Activated CD8-positive, alpha-beta memory T cell treated with anti-CD3 and anti-CD28 coated beads for 36 hours (primary cell): Measurements from ENCODE around the gene HBZ. TPM values are rescaled to one million over a fixed set of nuclear protein-coding genes. Genes with fewer than 3 reads are reported as not detected.
"Not testable (repeated sequence)": the region's sequence is repeated elsewhere in the genome, so short reads cannot be mapped to it uniquely, and the experiment has no call there.

Source experiments
- CTCF ChIA-PET: fragments of 350-600 bp; sonication (Branson Sonifier 250); formaldehyde crosslinking; loops from one replicate; lab custom pipeline; 2021; ENCODE audit warnings: antibody characterized with exemption; lab: Charles Lee
- POLR2A ChIA-PET: fragments of 350-600 bp; sonication (Branson Sonifier 250); formaldehyde crosslinking; loops from one replicate; lab custom pipeline; 2021; ENCODE audit warnings: antibody characterized with exemption; lab: Charles Lee
- total RNA-seq, 2 experiments: library from RNA; stranded (reverse); gene quantifications; one replicate each; pipeline ENCODE4 v1.2.3, GENCODE V29; 2021

Gene HBZ
- total RNA-seq, 2 experiments from 2014 or later = not detected

DNA sequence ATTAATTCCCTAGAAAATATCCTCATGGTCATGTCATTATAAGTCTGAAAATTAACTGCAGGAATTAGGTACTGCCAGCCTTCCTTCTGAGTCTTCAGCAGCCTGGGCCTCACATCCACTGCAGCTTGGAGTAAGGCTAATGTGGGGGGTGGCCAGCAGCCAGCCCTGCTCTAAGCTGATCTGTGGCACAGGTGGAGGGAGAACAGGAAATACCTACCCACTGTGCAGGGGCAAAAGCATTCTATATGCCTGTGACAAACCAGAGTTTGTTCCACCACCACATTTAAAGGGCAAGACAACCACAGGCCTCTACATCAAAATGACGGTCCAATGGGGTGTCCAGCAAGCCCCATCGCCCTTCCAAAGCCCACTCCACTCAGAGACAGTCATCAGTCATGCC, 23.4 kb upstream of the HBZ start:
- POLR2A ChIA-PET = no interaction called here
- CTCF ChIA-PET = interaction anchor here (1.0 to 1.1 kb wide), 2 partner anchors 11 to 33 kb away, joined by 3 read pairs; no protein-coding TSS in a partner anchor

- POLR2A ChIA-PET = no interaction called here
- CTCF ChIA-PET = interaction anchor here (1.2 kb wide), 1 partner anchor 51 kb away, joined by 3 read pairs; no protein-coding TSS in a partner anchor
Measured at GRCh38 chr16:130533-131173, 21.8 kb upstream of the HBZ start.

DNA sequence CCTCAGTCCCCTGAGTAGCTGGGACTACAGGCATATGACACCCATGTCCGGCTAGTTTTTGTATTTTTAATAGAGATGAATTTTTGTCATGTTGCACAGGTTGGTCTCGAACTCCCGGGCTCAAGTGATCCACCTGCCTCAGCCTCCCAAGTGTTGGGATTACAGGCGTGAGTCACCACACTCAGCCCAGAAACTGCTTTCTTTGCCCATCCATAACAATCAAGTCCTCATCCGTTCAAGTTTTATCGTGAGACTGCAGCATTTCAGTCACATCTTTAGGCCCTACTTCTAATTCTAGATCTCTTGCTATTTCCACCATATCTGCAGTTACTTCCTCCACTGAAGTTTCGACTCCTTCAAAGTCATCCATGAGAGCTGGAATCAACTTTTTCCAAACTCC, 20.3 kb upstream of the HBZ start:
- CTCF ChIA-PET = interaction anchor here (1.0 kb wide), 1 partner anchor 25 kb away, joined by 3 read pairs; no protein-coding TSS in a partner anchor
- POLR2A ChIA-PET = no interaction called here

- ChIA-PET POLR2A (interaction anchor here (0.5 kb wide), 1 partner anchor 82 kb away, joined by 10 read pairs; no protein-coding TSS in a partner anchor), CTCF (interaction anchor here (1.3 to 2.0 kb wide), 3 partner anchors 16 to 228 kb away, joined by 3 to 10 read pairs (median 6); no protein-coding TSS in a partner anchor)
Measured at GRCh38 chr16:133716-134115, 18.7 kb upstream of the HBZ start.

DNA sequence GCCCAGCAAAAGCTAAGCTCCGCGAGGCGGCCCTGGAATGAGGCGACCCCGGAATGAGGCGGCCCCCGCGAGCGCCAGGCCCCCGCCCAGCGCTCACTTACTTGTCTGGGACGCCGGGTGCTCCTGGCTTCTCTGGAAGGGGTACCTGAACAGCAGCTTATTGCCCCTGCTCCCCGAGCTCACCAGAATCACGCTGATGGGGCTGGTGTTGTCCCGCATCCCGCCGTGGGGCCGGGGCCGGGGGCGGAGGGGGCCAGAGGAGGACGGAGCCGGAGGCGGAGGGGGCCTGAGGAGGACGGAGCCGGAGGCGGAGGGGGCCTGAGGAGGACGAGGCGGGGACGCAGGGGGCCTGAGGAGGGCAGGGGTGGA, 14.4 kb upstream of the HBZ start:
- CTCF ChIA-PET = interaction anchor here (1.5 to 1.6 kb wide), 2 partner anchors 31 to 72 kb away, joined by 4 to 7 read pairs; no protein-coding TSS in a partner anchor
- POLR2A ChIA-PET = no interaction called here

- CTCF ChIA-PET = interaction anchor here (0.5 kb wide), 1 partner anchor 58 kb away, joined by 6 read pairs; no protein-coding TSS in a partner anchor
- POLR2A ChIA-PET = no interaction called here
Measured at GRCh38 chr16:140175-140857, 12.1 kb upstream of the HBZ start.

DNA sequence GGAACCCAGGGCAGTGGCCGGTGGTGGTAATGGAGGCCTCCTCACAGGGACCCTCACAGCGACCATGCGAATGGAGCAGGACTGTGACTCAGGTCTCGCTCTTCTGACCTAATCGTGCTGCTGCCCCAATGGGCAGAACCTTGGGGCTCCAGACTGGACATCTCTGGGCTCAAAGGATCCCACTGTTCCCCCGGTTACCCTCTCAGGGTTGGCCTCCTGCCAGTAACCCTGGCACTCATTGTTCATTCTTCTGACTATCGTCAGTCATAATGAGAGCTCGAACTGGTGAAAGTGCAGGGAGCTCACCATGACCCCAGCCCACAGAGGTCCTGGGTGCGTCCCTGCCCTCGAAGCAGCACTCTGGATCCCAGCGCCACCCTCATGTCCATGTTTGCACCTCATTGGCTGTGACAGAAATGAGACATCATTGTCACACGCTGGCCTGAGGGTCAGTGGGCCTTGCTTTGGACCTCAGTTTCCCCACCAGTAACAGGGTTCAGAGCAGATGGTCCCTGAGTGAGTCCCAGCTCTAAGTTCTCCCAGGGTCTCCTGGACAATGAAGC, 10.0 kb upstream of the HBZ start:
- ChIA-PET POLR2A (no interaction called here), CTCF (interaction anchor here (1.1 to 1.3 kb wide), 3 partner anchors 35 to 219 kb away, joined by 3 to 5 read pairs (median 4); no protein-coding TSS in a partner anchor)

DNA sequence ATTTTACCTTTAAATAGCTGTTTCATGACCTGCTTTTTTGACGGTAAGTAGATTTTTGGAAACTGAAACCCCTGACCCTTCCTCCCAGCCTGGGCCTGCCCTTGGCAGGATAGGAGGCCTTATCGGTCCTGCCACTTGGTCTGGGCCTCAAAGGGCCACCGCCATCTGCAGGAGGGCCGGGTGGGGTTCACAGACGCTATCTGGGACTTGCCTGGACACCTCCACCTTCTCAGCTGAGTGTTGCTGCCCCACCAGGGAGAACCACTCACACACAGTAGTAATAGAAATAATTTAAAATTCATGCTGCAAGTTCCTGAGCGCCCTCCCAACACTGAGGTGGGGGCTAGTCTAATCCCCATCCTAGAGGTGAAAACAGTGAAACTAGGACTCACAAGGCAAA, 9.4 kb upstream of the HBZ start:
- POLR2A ChIA-PET = no interaction called here
- CTCF ChIA-PET = interaction anchor here (0.5 to 1.3 kb wide), 3 partner anchors 36 to 1817 kb away, joined by 3 to 5 read pairs (median 3); partner anchors contain the start of gene NDUFB10

GRCh38 chr16:143456-143855, 9.0 kb upstream of the HBZ start:
- POLR2A ChIA-PET = no interaction called here
- CTCF ChIA-PET = interaction anchor here (0.5 to 1.3 kb wide), 3 partner anchors 36 to 1816 kb away, joined by 3 to 5 read pairs (median 3); partner anchors contain the start of gene NDUFB10

DNA sequence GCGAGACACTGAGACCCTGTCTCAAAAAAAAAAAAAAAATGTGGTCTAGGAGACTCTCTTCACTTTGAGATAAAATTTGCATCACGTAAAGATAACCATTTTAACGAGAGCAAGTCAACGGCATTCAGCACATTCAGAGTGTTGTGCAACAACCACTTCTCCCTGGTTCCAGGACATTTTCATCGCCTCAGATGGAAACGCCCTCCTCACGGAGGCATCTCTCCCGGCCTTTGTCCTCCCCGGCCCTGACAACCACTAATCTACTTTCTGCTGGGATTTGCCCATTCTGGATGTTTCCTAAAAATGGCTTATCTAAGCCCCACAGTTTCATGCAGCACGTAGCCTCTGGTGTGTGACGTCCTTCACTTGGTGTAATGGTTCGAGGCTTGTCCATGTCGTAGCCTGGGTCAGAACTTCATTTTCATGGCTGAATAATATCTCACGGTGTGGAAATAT, 7.6 kb upstream of the HBZ start:
- POLR2A ChIA-PET = no interaction called here
- CTCF ChIA-PET = no interaction called here

DNA sequence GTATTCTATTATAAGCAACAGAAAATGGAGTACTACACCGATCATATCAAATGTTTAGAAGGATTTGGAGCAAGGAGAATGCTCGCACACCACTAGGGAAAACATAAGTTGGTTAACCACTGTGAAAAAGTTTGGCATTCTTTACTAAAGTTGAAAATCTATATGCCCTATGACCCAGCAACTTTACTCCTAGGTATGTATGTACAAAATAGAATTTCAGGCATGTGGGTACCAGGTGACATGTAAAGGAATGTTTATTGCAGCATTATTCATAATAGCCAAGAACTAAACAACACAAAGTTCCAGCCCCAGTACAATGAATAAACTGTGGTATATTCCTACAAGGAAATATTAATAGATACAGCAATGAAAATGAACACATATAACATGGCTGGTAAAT, 5.8 kb upstream of the HBZ start:
- ChIA-PET CTCF (no interaction called here), POLR2A (interaction anchor here (0.6 kb wide), 1 partner anchor 93 kb away, joined by 4 read pairs; the partner anchor contains the start of genes POLR3K and SNRNP25)

DNA sequence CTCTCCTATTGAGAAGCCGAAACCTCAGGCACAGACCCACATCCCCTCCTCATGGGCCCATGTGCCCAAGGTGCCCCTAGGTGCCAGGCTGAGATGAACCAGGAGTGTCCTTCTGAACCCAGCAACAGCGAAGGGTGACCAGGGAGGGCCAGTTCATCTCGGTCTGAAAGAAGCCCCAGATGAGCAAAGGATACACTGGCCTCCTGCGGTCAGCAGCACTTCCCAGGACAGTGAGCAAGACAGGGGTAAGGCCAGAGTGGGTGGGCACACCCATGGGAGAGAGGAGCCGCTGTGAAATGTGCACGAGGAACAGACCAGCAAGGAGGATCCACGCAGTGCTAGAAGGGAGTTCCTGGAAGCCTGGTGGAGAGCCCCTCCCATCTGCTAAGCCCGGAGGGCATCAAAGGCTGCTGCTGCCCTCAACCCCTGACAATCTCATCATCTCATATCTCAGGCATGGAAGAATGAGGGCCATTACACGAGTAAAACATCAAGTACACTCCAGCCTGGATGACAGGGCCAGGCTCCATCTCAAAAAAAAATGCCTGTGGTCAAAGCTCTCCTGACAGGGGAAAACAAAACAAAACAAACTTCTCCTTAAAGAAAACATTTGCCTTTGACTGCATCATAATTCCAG, 3.3 kb upstream of the HBZ start:
- POLR2A ChIA-PET = interaction anchor here (0.7 kb wide), 1 partner anchor 78 kb away, joined by 3 read pairs; no protein-coding TSS in a partner anchor
- CTCF ChIA-PET = no interaction called here

DNA sequence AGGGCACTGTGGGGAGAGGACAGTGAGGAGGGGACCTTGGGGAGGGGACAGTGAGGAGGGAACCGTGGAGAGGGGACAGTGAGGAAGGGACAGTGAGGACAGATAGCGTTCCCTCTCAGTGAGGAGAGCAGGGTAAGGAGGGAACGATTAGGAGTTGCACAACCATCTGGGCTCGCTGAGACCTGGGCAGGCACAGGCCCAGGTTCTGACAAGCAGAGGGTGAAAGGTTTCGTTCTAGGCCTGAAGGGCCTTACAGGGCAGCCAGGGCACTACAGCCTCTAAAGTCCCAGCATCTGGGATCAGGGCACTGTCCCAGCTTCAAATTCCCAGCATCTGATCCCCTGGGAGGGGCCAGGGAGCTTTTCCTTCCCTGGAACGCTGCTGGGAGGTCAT, 681 bp downstream of the HBZ start:
- POLR2A ChIA-PET, CTCF ChIA-PET: not testable (repeated sequence)

DNA sequence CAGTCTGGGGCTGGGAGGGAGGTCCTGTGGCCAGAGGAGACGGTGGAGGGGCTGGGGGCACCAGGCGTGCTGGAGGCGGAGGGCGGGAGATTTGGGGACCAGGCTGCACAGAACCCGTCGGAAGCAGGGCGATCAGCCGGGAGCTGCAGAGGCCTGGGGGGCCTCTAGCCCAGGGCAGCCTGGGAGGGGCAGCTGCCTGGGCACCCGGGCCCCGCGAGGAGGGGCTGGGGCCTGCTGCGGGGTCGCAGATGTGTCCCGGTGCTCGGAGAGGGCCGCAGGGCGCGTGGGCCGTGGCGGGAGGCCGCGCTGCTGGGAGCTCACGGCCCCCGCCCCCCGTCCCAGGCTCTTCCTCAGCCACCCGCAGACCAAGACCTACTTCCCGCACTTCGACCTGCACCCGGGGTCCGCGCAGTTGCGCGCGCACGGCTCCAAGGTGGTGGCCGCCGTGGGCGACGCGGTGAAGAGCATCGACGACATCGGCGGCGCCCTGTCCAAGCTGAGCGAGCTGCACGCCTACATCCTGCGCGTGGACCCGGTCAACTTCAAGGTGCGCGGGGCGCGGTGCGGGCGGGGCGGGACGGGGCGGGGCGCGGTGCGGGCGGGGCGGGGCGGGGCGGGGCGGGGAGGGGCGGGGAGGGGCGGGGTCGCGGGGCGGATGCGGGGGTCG, 1.2 kb downstream of the HBZ start:
- CTCF ChIA-PET, POLR2A ChIA-PET: not testable (repeated sequence)

DNA sequence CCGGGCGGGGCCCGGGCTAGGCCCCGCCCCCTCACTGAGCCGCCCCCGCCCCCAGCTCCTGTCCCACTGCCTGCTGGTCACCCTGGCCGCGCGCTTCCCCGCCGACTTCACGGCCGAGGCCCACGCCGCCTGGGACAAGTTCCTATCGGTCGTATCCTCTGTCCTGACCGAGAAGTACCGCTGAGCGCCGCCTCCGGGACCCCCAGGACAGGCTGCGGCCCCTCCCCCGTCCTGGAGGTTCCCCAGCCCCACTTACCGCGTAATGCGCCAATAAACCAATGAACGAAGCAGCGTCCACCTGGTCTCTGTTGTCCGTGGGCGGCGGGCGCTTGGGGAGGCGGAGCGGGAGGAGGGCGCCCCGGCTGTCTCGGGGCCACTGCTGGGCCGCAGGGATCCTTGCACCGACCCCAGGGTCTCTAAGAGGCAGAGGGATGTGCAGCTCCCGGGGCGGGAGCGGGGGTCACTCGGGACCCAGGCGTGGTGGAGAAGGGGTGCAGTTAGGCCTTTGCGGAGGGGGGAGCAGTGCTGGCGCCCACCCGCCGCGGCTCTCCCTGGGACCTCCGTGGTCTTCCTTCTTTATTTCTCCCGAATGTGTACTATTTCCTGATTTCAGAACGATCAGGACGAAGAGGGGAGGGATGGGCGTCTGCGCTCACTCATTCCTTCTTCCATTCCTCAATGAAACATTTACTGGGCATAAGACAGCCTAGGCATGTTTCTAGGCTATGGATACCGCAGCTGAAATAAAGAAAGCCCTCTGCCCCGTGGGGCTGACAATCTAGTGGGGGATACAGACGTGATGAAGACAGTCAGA, 2.0 kb downstream of the HBZ start:
- ChIA-PET CTCF (no interaction called here), POLR2A (no interaction called here)

GRCh38 chr16:155031-155398, 2.6 kb downstream of the HBZ start:
- ChIA-PET POLR2A (no interaction called here), CTCF (no interaction called here)

DNA sequence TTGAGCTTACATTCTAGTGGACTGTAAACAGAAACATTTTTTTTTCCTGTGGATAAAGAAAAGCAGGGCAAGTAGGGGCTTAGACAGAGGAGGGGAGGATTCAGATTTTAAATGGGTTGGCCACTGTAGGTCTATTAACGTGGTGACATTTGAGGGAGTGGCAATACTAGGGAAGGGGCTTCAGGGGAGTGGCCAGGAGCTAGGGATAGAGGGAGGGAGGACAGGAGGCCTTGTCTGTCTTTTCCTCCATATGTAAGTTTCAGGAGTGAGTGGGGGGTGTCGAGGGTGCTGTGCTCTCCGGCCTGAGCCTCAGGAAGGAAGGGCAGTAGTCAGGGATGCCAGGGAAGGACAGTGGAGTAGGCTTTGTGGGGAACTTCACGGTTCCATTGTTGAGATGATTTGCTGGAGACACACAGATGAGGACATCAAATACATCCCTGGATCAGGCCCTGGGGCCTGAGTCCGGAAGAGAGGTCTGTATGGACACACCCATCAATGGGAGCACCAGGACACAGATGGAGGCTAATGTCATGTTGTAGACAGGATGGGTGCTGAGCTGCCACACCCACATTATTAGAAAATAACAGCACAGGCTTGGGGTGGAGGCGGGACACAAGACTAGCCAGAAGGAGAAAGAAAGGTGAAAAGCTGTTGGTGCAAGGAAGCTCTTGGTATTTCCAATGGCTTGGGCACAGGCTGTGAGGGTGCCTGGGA, 6.8 kb downstream of the HBZ start:
- CTCF ChIA-PET = no interaction called here

GRCh38 chr16:160242-160641, 7.8 kb downstream of the HBZ start:
- CTCF ChIA-PET, POLR2A ChIA-PET: not testable (repeated sequence)

More for the DNA sequence above, 6.8 kb downstream of the HBZ start:
- POLR2A ChIA-PET = no interaction called here
